COLO668 (cell line): ENCODE data around the gene AUTS2.

ENCODE experiments used
- DNase-seq: peaks from one replicate; lab custom pipeline; 2025; ENCODE audit not compliant: unreplicated experiment; lab: John Stamatoyannopoulos, UW

AUTS2 gene

GRCh38 chr7:69714886-69715576 lies 116.8 kb downstream of the AUTS2 start:
- DNase-seq = no peak

GRCh38 chr7:69717221-69717620 lies 118.9 kb downstream of the AUTS2 start:
- no peak for DNase-seq

GRCh38 chr7:69719717-69720116 lies 121.4 kb downstream of the AUTS2 start:
- DNase-seq = no peak

GRCh38 chr7:69722843-69723242 lies 124.6 kb downstream of the AUTS2 start:
- no peak for DNase-seq

GRCh38 chr7:69723663-69724062 lies 125.4 kb downstream of the AUTS2 start:
- no peak for DNase-seq

- no peak for DNase-seq
These were observed 130.0 kb downstream of the AUTS2 start for GRCh38 chr7:69728304-69728703.

GRCh38 chr7:69732203-69732602 lies 133.9 kb downstream of the AUTS2 start:
- DNase-seq = peak; percentile 63

GRCh38 chr7:69735582-69735981 lies 137.3 kb downstream of the AUTS2 start:
- DNase-seq = no peak

- no peak for DNase-seq
These were observed 138.0 kb downstream of the AUTS2 start for GRCh38 chr7:69736126-69736810.

- no peak for DNase-seq
These were observed 140.2 kb downstream of the AUTS2 start for GRCh38 chr7:69738396-69738951.

GRCh38 chr7:69739190-69739589 lies 140.9 kb downstream of the AUTS2 start:
- peak; percentile 19 for DNase-seq

- no peak for DNase-seq
These were observed 141.7 kb downstream of the AUTS2 start for GRCh38 chr7:69739931-69740431.

GRCh38 chr7:69742237-69742636 lies 144.0 kb downstream of the AUTS2 start:
- DNase-seq = no peak

GRCh38 chr7:69743436-69743835 lies 145.2 kb downstream of the AUTS2 start:
- no peak for DNase-seq

- no peak for DNase-seq
These were observed 145.8 kb downstream of the AUTS2 start for GRCh38 chr7:69744026-69744425.

- DNase-seq = no peak
These were observed 148.1 kb downstream of the AUTS2 start for GRCh38 chr7:69746383-69746782.

GRCh38 chr7:69747144-69747543 lies 148.9 kb downstream of the AUTS2 start:
- no peak for DNase-seq

- no peak for DNase-seq
These were observed 150.3 kb downstream of the AUTS2 start for GRCh38 chr7:69748530-69748929.

GRCh38 chr7:69749372-69749979 lies 151.2 kb downstream of the AUTS2 start:
- no peak for DNase-seq

GRCh38 chr7:69749994-69750393 lies 151.7 kb downstream of the AUTS2 start:
- no peak for DNase-seq

GRCh38 chr7:69751026-69751425 lies 152.8 kb downstream of the AUTS2 start:
- DNase-seq = no peak

- no peak for DNase-seq
These were observed 155.7 kb downstream of the AUTS2 start for GRCh38 chr7:69753981-69754380.
